HepG2 (cell line): ENCODE measurements around the gene AKR1B15. TPM values are rescaled to one million over a fixed set of nuclear protein-coding genes. Genes with fewer than 3 reads are reported as not detected.

Source experiments
- HDAC6 ChIP-seq: fragments of 200-600 bp; sonication (generic); IDR thresholded peaks from 2 replicates; pipeline ENCODE4 v1.7.0; 2017; ENCODE audit warnings: mild to moderate bottlenecking, antibody characterized with exemption, low read length, low read depth
- SNAPC4 ChIP-seq: sonication (generic); formaldehyde crosslinking; IDR thresholded peaks from 2 replicates; pipeline ENCODE4 v1.4.0; 2020; ENCODE audit warnings: mild to moderate bottlenecking, missing genetic modification reagents
- TEAD2 ChIP-seq: sonication (generic); formaldehyde crosslinking; IDR thresholded peaks from 2 replicates; pipeline ENCODE4 v1.9.0; 2021; ENCODE audit warnings: missing genetic modification reagents
- ZNF326 ChIP-seq: sonication (generic); formaldehyde crosslinking; IDR thresholded peaks from 2 replicates; pipeline ENCODE4 v1.4.0; 2020; ENCODE audit warnings: missing genetic modification reagents, borderline replicate concordance
- ZNF574 ChIP-seq: sonication (generic); formaldehyde crosslinking; IDR thresholded peaks from 2 replicates; pipeline ENCODE4 v1.4.0; 2020; ENCODE audit warnings: missing genetic modification reagents
- polyA plus RNA-seq, 8 experiments: library from polyadenylated mRNA; depleted of rRNA in 3 of 8; stranded (reverse) in 7 of 8; unstranded in 1 of 8; fragments of >200 nt; fragmentation: Illumina TruSeq in 4 of 8; extraction: Trizol in 4 of 8; gene quantifications; 2 replicates each; pipeline versions ENCODE4 v1.2.1 to v1.2.3, GENCODE V29; 2011 to 2016; ENCODE audit warnings: low read depth in 4 of 8, missing spikeins in 1 of 8, mixed read lengths in 1 of 8; ENCODE audit not compliant: insufficient read depth in 1 of 8
- total RNA-seq, 5 experiments: library from RNA; depleted of rRNA; stranded (reverse); fragments of >200 nt; fragmentation: Illumina TruSeq; extraction: Trizol; gene quantifications; 2 replicates each; pipeline ENCODE4 v1.2.3, GENCODE V29; 2016; ENCODE audit warnings: low read depth in 1 of 5

Gene AKR1B15
- total and polyA plus RNA-seq, 2 of the 13 experiments (the other 11 are each of a cell fraction or from before 2014, with no cell fraction given): 0.77 TPM; not detected in 1

- TF ChIP-seq SNAPC4 (CRISPR knock-in tag) (no peak), ZNF326 (CRISPR knock-in tag) (no peak), ZNF574 (CRISPR knock-in tag) (no peak), TEAD2 (CRISPR knock-in tag) (no peak), HDAC6 (no peak)
Measured at GRCh38 chr7:134627109-134627774, 78.3 kb downstream of the AKR1B15 start (continued).
